Liver (tissue), 9 donors: ENCODE measurements around the gene CSNK1G2. TPM values are rescaled to one million over a fixed set of nuclear protein-coding genes. Genes with fewer than 3 reads are reported as not detected.
A peak's percentile ranks its signal among the peaks of the same experiment; 100 is the strongest.

Experiments
- DNase-seq: peaks from one replicate; pipeline ENCODE4 v3.0.0-alpha.2; 2017; ENCODE audit warnings: low spot score
- H3K27ac ChIP-seq, 2 donors: one replicate each; pipeline ENCODE4 v1.7.0; 2013; ENCODE audit warnings: inconsistent platforms in 2 of 2, low read length in 2 of 2, control low read depth in 1 of 2, low read depth in 1 of 2, mild to moderate bottlenecking in 1 of 2
- H3K27me3 ChIP-seq, 4 donors: one replicate each; pipeline versions ENCODE4 v1.6.1 to v1.7.0; 2013; ENCODE audit warnings: low read length in 3 of 4, inconsistent platforms in 1 of 4, mild to moderate bottlenecking in 1 of 4, moderate library complexity in 1 of 4; ENCODE audit not compliant: control insufficient read depth in 4 of 4, insufficient read depth in 4 of 4
- H3K36me3 ChIP-seq, 4 donors: one replicate each; pipeline versions ENCODE4 v1.6.1 to v1.7.0; 2013; ENCODE audit warnings: low read length in 3 of 4, mild to moderate bottlenecking in 3 of 4, low read depth in 1 of 4, moderate library complexity in 1 of 4; ENCODE audit not compliant: control insufficient read depth in 4 of 4, insufficient read depth in 3 of 4
- H3K4me1 ChIP-seq, 4 donors: one replicate each; pipeline versions ENCODE4 v1.6.1 to v1.7.0; 2013; ENCODE audit warnings: low read length in 3 of 4, mild to moderate bottlenecking in 3 of 4, moderate library complexity in 1 of 4; ENCODE audit not compliant: control insufficient read depth in 4 of 4, insufficient read depth in 4 of 4
- H3K4me3 ChIP-seq, 3 donors: one replicate each; pipeline versions ENCODE4 v1.6.1 to v1.7.0; 2013; ENCODE audit warnings: low read length in 3 of 3, control low read depth in 1 of 3, low read depth in 1 of 3, mild to moderate bottlenecking in 1 of 3
- H3K9ac ChIP-seq, 2 donors: one replicate each; pipeline ENCODE4 v1.7.0; 2013; ENCODE audit warnings: low read length in 2 of 2, mild to moderate bottlenecking in 2 of 2, moderate library complexity in 2 of 2, control low read depth in 1 of 2, low read depth in 1 of 2
- H3K9me3 ChIP-seq, 4 donors: one replicate each; pipeline versions ENCODE4 v1.6.1 to v1.7.0; 2013; ENCODE audit warnings: low read length in 3 of 4; ENCODE audit not compliant: control insufficient read depth in 4 of 4
- EGR1 ChIP-seq, 2 donors: IDR thresholded peaks; 2 replicates each; pipeline ENCODE4 v1.6.1; 2016 to 2018; ENCODE audit warnings: antibody characterized with exemption in 2 of 2, low read depth in 2 of 2
- FOXA1 ChIP-seq: IDR thresholded peaks from 2 replicates; pipeline ENCODE4 v1.6.1; 2016; ENCODE audit warnings: antibody characterized with exemption
- FOXA2 ChIP-seq: IDR thresholded peaks from 2 replicates; pipeline ENCODE4 v1.6.1; 2016; ENCODE audit warnings: antibody characterized with exemption
- GABPA ChIP-seq, 2 donors: IDR thresholded peaks in 1 of 2; conservative IDR thresholded peaks in 1 of 2; 2 replicates each; pipeline ENCODE4 v1.6.1; 2016; ENCODE audit warnings: antibody characterized with exemption in 2 of 2, mild to moderate bottlenecking in 1 of 2, moderate library complexity in 1 of 2
- HNF4A ChIP-seq, 2 donors: conservative IDR thresholded peaks; 2 replicates each; pipeline ENCODE4 v1.6.1; 2016; ENCODE audit warnings: antibody characterized with exemption in 2 of 2, mild to moderate bottlenecking in 2 of 2
- HNF4G ChIP-seq: IDR thresholded peaks from 2 replicates; pipeline ENCODE4 v1.6.1; 2016; ENCODE audit warnings: antibody characterized with exemption
- JUND ChIP-seq, 2 donors: IDR thresholded peaks; 2 replicates each; pipeline ENCODE4 v1.6.1; 2016; ENCODE audit warnings: antibody characterized with exemption in 2 of 2
- NR2F2 ChIP-seq: IDR thresholded peaks from 2 replicates; pipeline ENCODE4 v1.6.1; 2016; ENCODE audit warnings: antibody characterized with exemption
- RAD21 ChIP-seq, 2 donors: IDR thresholded peaks; 2 replicates each; pipeline ENCODE4 v1.6.1; 2016; ENCODE audit warnings: antibody characterized with exemption in 2 of 2, mild to moderate bottlenecking in 2 of 2
- RXRA ChIP-seq, 2 donors: IDR thresholded peaks; 2 replicates each; pipeline ENCODE4 v1.6.1; 2017 to 2018; ENCODE audit warnings: antibody characterized with exemption in 2 of 2, mild to moderate bottlenecking in 1 of 2
- SP1 ChIP-seq: IDR thresholded peaks from 2 replicates; pipeline ENCODE4 v1.6.1; 2018; ENCODE audit warnings: antibody characterized with exemption, mild to moderate bottlenecking
- TAF1 ChIP-seq: conservative IDR thresholded peaks from 2 replicates; pipeline ENCODE4 v1.6.1; 2016; ENCODE audit warnings: antibody characterized with exemption, mild to moderate bottlenecking
- YY1 ChIP-seq: IDR thresholded peaks from 2 replicates; pipeline ENCODE4 v1.6.1; 2016; ENCODE audit warnings: antibody characterized with exemption, mild to moderate bottlenecking
- WGBS: extraction: QIAGEN DNeasy Blood & Tissue Kit; methylation state at CpG from one replicate; pipeline ENCODE4 v1.1.7; 2013; 5-methylcytosine and 5-hydroxymethylcytosine counted together
- polyA plus RNA-seq, 2 donors: library from polyadenylated mRNA; stranded (reverse) in 1 of 2; unstranded in 1 of 2; fragments of 200-250 nt in 1 of 2; fragments of >200 nt in 1 of 2; fragmentation: Nextera tagmentation in 1 of 2; extraction: Ambion mirVana in 1 of 2; gene quantifications; one replicate each; pipeline versions ENCODE4 v1.2.1 to v1.2.3, GENCODE V29; 2013 to 2015
- total RNA-seq, 2 donors: library from RNA; depleted of rRNA; stranded (reverse); fragments of >200 nt; gene quantifications; one replicate each; pipeline ENCODE4 v1.2.3, GENCODE V29; 2014
- TF ChIP-seq, protein P1 (sequence below): IDR thresholded peaks from 2 replicates; pipeline ENCODE4 v1.6.1; 2016; ENCODE audit warnings: antibody characterized with exemption
- TF ChIP-seq, protein P2 (sequence below): fragments of 150-350 bp; IDR thresholded peaks from 2 replicates; pipeline ENCODE4 v1.5.1; 2017; ENCODE audit warnings: improper control_type of control experiment, low read depth, low read length; ENCODE audit not compliant: missing input control
- TF ChIP-seq, protein P3 (sequence below): IDR thresholded peaks from 2 replicates; pipeline ENCODE4 v1.6.1; 2016; ENCODE audit warnings: antibody characterized with exemption, mild to moderate bottlenecking
- TF ChIP-seq, protein P4 (sequence below): IDR thresholded peaks from 2 replicates; pipeline ENCODE4 v1.6.1; 2016; ENCODE audit warnings: antibody characterized with exemption
- TF ChIP-seq, protein P5 (sequence below): IDR thresholded peaks from 2 replicates; pipeline ENCODE4 v1.6.1; 2016; ENCODE audit warnings: antibody characterized with exemption
- donor health status: healthy.
- donor health status: healthy.
- donor health status: healthy.
- donor health status: healthy.
- donor health status: healthy.

CSNK1G2 gene
- total and polyA plus RNA-seq, 4 donors: 3.5 to 30.6 (median 23.9) TPM

DNA sequence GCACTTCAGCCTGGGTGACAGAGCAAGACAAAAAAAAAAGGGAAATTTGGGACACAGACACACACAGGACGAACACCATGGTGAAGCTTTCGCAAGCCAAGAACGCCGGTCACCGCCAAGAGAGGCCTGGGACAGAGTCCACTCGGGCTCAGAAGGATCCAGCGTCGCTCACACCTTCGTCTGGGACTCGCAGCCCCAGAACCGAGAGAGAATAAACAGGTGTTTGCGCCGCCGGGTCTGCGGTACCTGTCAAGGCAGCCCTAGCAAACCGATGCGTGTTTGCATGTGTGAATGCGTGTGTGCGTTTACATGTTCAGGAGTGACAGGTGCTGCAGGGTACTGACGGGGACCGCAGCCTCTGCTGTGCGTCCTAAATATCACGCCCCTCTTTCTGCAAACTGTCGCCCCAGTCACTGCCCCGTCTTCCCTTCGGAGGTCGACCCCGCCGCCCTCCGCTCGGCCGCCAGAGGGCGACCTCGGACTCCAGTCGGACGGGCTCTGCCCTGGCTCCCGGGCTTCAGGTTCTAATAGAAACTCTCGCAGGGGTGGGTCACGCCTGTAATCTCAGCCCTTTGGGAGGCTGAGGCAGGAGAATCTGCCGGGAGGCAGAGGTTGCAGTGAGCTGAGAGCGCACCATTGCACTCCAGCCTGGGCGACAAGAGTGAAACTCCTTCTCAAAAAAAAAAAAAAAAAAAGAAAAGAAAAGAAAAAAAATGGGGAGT is 11.8 kb upstream of the CSNK1G2 start:
- Histone ChIP-seq H3K9ac (no peak overlapping the region), H3K4me3 (peak overlapping the region in 2 of 3 donors; percentile 9 to 55), H3K27ac (peak overlapping the region; percentile 14 to 42), H3K27me3 (no peaks in the 10 kb centered on the region), H3K9me3 (no peaks in the 10 kb centered on the region), H3K36me3 (peaks cover 0 to 7% (median 3%) of the 10 kb centered on the region in 4 donors), H3K4me1 (peaks cover 3 to 11% (median 10%) of the 10 kb centered on the region in 4 donors)
- no peak for TF ChIP-seq JUND (IDR thresholded peaks at IDR 0.05)
- peak; percentile 8 for TF ChIP-seq SP1
- TF ChIP-seq, protein P1, sequence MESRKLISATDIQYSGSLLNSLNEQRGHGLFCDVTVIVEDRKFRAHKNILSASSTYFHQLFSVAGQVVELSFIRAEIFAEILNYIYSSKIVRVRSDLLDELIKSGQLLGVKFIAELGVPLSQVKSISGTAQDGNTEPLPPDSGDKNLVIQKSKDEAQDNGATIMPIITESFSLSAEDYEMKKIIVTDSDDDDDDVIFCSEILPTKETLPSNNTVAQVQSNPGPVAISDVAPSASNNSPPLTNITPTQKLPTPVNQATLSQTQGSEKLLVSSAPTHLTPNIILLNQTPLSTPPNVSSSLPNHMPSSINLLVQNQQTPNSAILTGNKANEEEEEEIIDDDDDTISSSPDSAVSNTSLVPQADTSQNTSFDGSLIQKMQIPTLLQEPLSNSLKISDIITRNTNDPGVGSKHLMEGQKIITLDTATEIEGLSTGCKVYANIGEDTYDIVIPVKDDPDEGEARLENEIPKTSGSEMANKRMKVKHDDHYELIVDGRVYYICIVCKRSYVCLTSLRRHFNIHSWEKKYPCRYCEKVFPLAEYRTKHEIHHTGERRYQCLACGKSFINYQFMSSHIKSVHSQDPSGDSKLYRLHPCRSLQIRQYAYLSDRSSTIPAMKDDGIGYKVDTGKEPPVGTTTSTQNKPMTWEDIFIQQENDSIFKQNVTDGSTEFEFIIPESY: no peak
- peak; percentile 85 for TF ChIP-seq RAD21 (IDR thresholded peaks at IDR 0.05)
- TF ChIP-seq TAF1: no peak
- TF ChIP-seq GABPA (IDR thresholded peaks at IDR 0.05 in 1 of 2, conservative IDR thresholded peaks at IDR 0.05 in 1 of 2): no peak
- TF ChIP-seq EGR1 (IDR thresholded peaks at IDR 0.05; ENCODE audit: low read depth in 2 of 2): no peak
- TF ChIP-seq, protein P2, sequence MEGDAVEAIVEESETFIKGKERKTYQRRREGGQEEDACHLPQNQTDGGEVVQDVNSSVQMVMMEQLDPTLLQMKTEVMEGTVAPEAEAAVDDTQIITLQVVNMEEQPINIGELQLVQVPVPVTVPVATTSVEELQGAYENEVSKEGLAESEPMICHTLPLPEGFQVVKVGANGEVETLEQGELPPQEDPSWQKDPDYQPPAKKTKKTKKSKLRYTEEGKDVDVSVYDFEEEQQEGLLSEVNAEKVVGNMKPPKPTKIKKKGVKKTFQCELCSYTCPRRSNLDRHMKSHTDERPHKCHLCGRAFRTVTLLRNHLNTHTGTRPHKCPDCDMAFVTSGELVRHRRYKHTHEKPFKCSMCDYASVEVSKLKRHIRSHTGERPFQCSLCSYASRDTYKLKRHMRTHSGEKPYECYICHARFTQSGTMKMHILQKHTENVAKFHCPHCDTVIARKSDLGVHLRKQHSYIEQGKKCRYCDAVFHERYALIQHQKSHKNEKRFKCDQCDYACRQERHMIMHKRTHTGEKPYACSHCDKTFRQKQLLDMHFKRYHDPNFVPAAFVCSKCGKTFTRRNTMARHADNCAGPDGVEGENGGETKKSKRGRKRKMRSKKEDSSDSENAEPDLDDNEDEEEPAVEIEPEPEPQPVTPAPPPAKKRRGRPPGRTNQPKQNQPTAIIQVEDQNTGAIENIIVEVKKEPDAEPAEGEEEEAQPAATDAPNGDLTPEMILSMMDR: peak; percentile 79
- TF ChIP-seq, protein P3, sequence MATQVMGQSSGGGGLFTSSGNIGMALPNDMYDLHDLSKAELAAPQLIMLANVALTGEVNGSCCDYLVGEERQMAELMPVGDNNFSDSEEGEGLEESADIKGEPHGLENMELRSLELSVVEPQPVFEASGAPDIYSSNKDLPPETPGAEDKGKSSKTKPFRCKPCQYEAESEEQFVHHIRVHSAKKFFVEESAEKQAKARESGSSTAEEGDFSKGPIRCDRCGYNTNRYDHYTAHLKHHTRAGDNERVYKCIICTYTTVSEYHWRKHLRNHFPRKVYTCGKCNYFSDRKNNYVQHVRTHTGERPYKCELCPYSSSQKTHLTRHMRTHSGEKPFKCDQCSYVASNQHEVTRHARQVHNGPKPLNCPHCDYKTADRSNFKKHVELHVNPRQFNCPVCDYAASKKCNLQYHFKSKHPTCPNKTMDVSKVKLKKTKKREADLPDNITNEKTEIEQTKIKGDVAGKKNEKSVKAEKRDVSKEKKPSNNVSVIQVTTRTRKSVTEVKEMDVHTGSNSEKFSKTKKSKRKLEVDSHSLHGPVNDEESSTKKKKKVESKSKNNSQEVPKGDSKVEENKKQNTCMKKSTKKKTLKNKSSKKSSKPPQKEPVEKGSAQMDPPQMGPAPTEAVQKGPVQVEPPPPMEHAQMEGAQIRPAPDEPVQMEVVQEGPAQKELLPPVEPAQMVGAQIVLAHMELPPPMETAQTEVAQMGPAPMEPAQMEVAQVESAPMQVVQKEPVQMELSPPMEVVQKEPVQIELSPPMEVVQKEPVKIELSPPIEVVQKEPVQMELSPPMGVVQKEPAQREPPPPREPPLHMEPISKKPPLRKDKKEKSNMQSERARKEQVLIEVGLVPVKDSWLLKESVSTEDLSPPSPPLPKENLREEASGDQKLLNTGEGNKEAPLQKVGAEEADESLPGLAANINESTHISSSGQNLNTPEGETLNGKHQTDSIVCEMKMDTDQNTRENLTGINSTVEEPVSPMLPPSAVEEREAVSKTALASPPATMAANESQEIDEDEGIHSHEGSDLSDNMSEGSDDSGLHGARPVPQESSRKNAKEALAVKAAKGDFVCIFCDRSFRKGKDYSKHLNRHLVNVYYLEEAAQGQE: no peak
- peak; percentile 4 to 32 for TF ChIP-seq RXRA (IDR thresholded peaks at IDR 0.05)
- peak; percentile 17 to 18 for TF ChIP-seq HNF4A (conservative IDR thresholded peaks at IDR 0.05)
- TF ChIP-seq, protein P4, sequence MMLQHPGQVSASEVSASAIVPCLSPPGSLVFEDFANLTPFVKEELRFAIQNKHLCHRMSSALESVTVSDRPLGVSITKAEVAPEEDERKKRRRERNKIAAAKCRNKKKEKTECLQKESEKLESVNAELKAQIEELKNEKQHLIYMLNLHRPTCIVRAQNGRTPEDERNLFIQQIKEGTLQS: no peak
- no peak for TF ChIP-seq FOXA2
- TF ChIP-seq HNF4G: no peak
- no peak for TF ChIP-seq FOXA1
- peak; percentile 62 for TF ChIP-seq NR2F2
- TF ChIP-seq YY1: no peak
- TF ChIP-seq, protein P5, sequence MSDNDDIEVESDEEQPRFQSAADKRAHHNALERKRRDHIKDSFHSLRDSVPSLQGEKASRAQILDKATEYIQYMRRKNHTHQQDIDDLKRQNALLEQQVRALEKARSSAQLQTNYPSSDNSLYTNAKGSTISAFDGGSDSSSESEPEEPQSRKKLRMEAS: no peak
- DNase-seq: peak; percentile 85
- WGBS: 6% methylated on average over 42 of the region's 42 CpGs
